Middle frontal gyrus (tissue), 1 donor: ENCODE measurements around the gene ATP11A.
"Not testable (repeated sequence)": the region's sequence is repeated elsewhere in the genome, so short reads cannot be mapped to it uniquely, and the experiment has no call there.

Experiments
- DNase-seq: peaks from one replicate; pipeline ENCODE4 v3.0.0-alpha.2; 2015; ENCODE audit warnings: low spot score; ENCODE audit errors: extremely low spot score

Gene ATP11A

GRCh38 chr13:112670864-112671263, 19.0 kb upstream of the ATP11A start:
- no peak for DNase-seq

GRCh38 chr13:112671359-112671758, 18.5 kb upstream of the ATP11A start:
- no peak for DNase-seq

GRCh38 chr13:112672651-112673284, 17.1 kb upstream of the ATP11A start:
- DNase-seq = no peak

- no peak for DNase-seq
Measured at GRCh38 chr13:112674412-112675365, 15.1 kb upstream of the ATP11A start.

- no peak for DNase-seq
Measured at GRCh38 chr13:112675366-112675756, 14.5 kb upstream of the ATP11A start.

GRCh38 chr13:112677421-112677962, 12.3 kb upstream of the ATP11A start:
- DNase-seq = not testable (repeated sequence)

GRCh38 chr13:112679381-112679780, 10.5 kb upstream of the ATP11A start:
- no peak for DNase-seq

GRCh38 chr13:112679932-112680677, 9.7 kb upstream of the ATP11A start:
- no peak for DNase-seq

- DNase-seq = no peak
Measured at GRCh38 chr13:112680741-112681360, 9.0 kb upstream of the ATP11A start.

- no peak for DNase-seq
Measured at GRCh38 chr13:112683581-112683980, 6.3 kb upstream of the ATP11A start.

- DNase-seq = no peak
Measured at GRCh38 chr13:112684071-112684845, 5.6 kb upstream of the ATP11A start.

- DNase-seq = not testable (repeated sequence)
Measured at GRCh38 chr13:112685189-112685805, 4.5 kb upstream of the ATP11A start.

- DNase-seq = no peak
Measured at GRCh38 chr13:112685896-112686295, 3.9 kb upstream of the ATP11A start.

GRCh38 chr13:112686364-112686763, 3.5 kb upstream of the ATP11A start:
- no peak for DNase-seq

- no peak for DNase-seq
Measured at GRCh38 chr13:112686987-112687386, 2.9 kb upstream of the ATP11A start.

- DNase-seq = no peak
Measured at GRCh38 chr13:112687836-112688559, 1.8 kb upstream of the ATP11A start.

GRCh38 chr13:112688560-112689302, 1.1 kb upstream of the ATP11A start:
- no peak for DNase-seq

GRCh38 chr13:112690283-112690929, 568 bp downstream of the ATP11A start:
- DNase-seq = no peak
